Stimulated activated CD4-positive, alpha-beta T cell treated with anti-CD3 and anti-CD28 coated beads, Interleukin-4, amount 100 ng/mL, for 48 hours (primary cell): ENCODE data around the gene EFL1.
A peak's percentile ranks its signal among the peaks of the same experiment; 100 is the strongest.
"Not testable (repeated sequence)": the region's sequence is repeated elsewhere in the genome, so short reads cannot be mapped to it uniquely, and the experiment has no call there.

Experiments used
- DNase-seq, 2 donors: peaks; one replicate each; pipeline ENCODE4 v3.0.0-alpha.2; 2020; ENCODE audit warnings: low read depth in 2 of 2

EFL1 gene

GRCh38 chr15:82281276-82281675 lies 18.7 kb upstream of the EFL1 start:
- not testable (repeated sequence) for DNase-seq

- DNase-seq, result no peak
Measured at GRCh38 chr15:82275410-82275809, 12.9 kb upstream of the EFL1 start.

- no peak for DNase-seq
Measured at GRCh38 chr15:82272154-82272553, 9.6 kb upstream of the EFL1 start.

- DNase-seq, result not testable (repeated sequence)
Measured at GRCh38 chr15:82268454-82268853, 5.9 kb upstream of the EFL1 start.

- not testable (repeated sequence) for DNase-seq
Measured at GRCh38 chr15:82267137-82267536, 4.6 kb upstream of the EFL1 start.

GRCh38 chr15:82263350-82263749 lies 816 bp upstream of the EFL1 start:
- DNase-seq, result no peak

GRCh38 chr15:82261566-82262421 lies 740 bp downstream of the EFL1 start:
- peak; percentile 32 to 49 for DNase-seq

GRCh38 chr15:82248261-82248660 lies 14.3 kb downstream of the EFL1 start:
- not testable (repeated sequence) for DNase-seq

GRCh38 chr15:82245956-82246355 lies 16.6 kb downstream of the EFL1 start:
- not testable (repeated sequence) for DNase-seq

GRCh38 chr15:82243644-82244043 lies 18.9 kb downstream of the EFL1 start:
- not testable (repeated sequence) for DNase-seq

GRCh38 chr15:82241836-82242499 lies 20.6 kb downstream of the EFL1 start:
- DNase-seq, result not testable (repeated sequence)

- DNase-seq, result no peak
Measured at GRCh38 chr15:82239685-82240391, 22.7 kb downstream of the EFL1 start.

GRCh38 chr15:82237944-82238534 lies 24.5 kb downstream of the EFL1 start:
- not testable (repeated sequence) for DNase-seq

- DNase-seq, result no peak
Measured at GRCh38 chr15:82231842-82232241, 30.7 kb downstream of the EFL1 start.

- DNase-seq, result no peak
Measured at GRCh38 chr15:82231233-82231632, 31.3 kb downstream of the EFL1 start.

- DNase-seq, result no peak
Measured at GRCh38 chr15:82228750-82229149, 33.8 kb downstream of the EFL1 start.

- DNase-seq, result not testable (repeated sequence)
Measured at GRCh38 chr15:82221535-82221934, 41.0 kb downstream of the EFL1 start.

- DNase-seq, result not testable (repeated sequence)
Measured at GRCh38 chr15:82216092-82216491, 46.4 kb downstream of the EFL1 start.

- not testable (repeated sequence) for DNase-seq
Measured at GRCh38 chr15:82212201-82212600, 50.3 kb downstream of the EFL1 start.

- DNase-seq, result not testable (repeated sequence)
Measured at GRCh38 chr15:82210066-82210597, 52.4 kb downstream of the EFL1 start.

- not testable (repeated sequence) for DNase-seq
Measured at GRCh38 chr15:82204575-82204974, 58.0 kb downstream of the EFL1 start.
